Progenitor cell of endocrine pancreas (in vitro differentiated cells): ENCODE results near the gene GRIN3A. TPM values are rescaled to one million over a fixed set of nuclear protein-coding genes. Genes with fewer than 3 reads are reported as not detected.

Experiments used
- DNase-seq: peaks from one replicate; pipeline ENCODE4 v3.0.0; 2021; ENCODE audit warnings: low spot score; ENCODE audit not compliant: unreplicated experiment
- H3K27ac Mint-ChIP-seq: 2 replicates; pipeline ENCODE4 v1.8.0; 2021; ENCODE audit warnings: mild to moderate bottlenecking, moderate library complexity, mixed read lengths
- H3K27me3 Mint-ChIP-seq: 2 replicates; pipeline ENCODE4 v1.8.0; 2021; ENCODE audit warnings: mixed read lengths
- H3K36me3 Mint-ChIP-seq: 2 replicates; pipeline ENCODE4 v1.8.0; 2022; ENCODE audit warnings: mixed read lengths; ENCODE audit not compliant: insufficient read depth
- H3K4me1 Mint-ChIP-seq: 2 replicates; pipeline ENCODE4 v1.8.0; 2021; ENCODE audit warnings: low read depth, mixed read lengths
- H3K4me3 Mint-ChIP-seq: 2 replicates; pipeline ENCODE4 v1.8.0; 2021; ENCODE audit warnings: low read depth, mild to moderate bottlenecking, moderate library complexity, mixed read lengths
- H3K9me3 Mint-ChIP-seq: 2 replicates; pipeline ENCODE4 v1.8.0; 2021; ENCODE audit warnings: low read depth, mixed read lengths
- CTCF ChIP-seq: fragments of 200-600 bp; sonication (generic); IDR thresholded peaks from one replicate; pipeline ENCODE4 v1.5.0; 2021; ENCODE audit warnings: antibody characterized with exemption, mild to moderate bottlenecking; ENCODE audit not compliant: unreplicated experiment
- total RNA-seq: library from RNA; stranded (reverse); gene quantifications from 2 replicates; pipeline ENCODE4 v1.2.1, GENCODE V29; 2021

Gene GRIN3A
- total RNA-seq, 1 donor from 2014 or later = 0.48 TPM

- Mint-ChIP-seq H3K9me3 (no peaks in the 10 kb centered on the region), H3K36me3 (peaks cover 6% of the 10 kb centered on the region), H3K27ac (peak within 1 kb of the TSS; percentile 98), H3K27me3 (no peaks in the 10 kb centered on the region), H3K4me1 (peaks cover 10% of the 10 kb centered on the region), H3K4me3 (peak within 1 kb of the TSS; percentile 96)
- no peak for TF ChIP-seq CTCF
- peak; percentile 96 for DNase-seq
Observed at GRCh38 chr9:101533334-101534204, 204.9 kb downstream of the GRIN3A start, which contains the start of gene RNF20. RNF20 (plus strand) TSS chr9:101533853; CDS start chr9:101535424, 1,571 bp downstream.

GRCh38 chr9:101530076-101530711 is 208.3 kb downstream of the GRIN3A start:
- H3K9me3 Mint-ChIP-seq = no peaks in the 10 kb centered on the region

GRCh38 chr9:101528015-101528414 is 210.4 kb downstream of the GRIN3A start:
- no peak for TF ChIP-seq CTCF
- Mint-ChIP-seq H3K4me3 (no peak overlapping the region), H3K9me3 (no peaks in the 10 kb centered on the region), H3K27me3 (peaks cover 4% of the 10 kb centered on the region), H3K4me1 (peaks cover 2% of the 10 kb centered on the region), H3K27ac (no peak overlapping the region), H3K36me3 (no peaks in the 10 kb centered on the region)
- DNase-seq = no peak

More at GRCh38 chr9:101530076-101530711, 208.3 kb downstream of the GRIN3A start:
- peaks cover 6% of the 10 kb centered on the region for H3K4me1 Mint-ChIP-seq
- DNase-seq = peak; percentile 50
- peak; percentile 88 for TF ChIP-seq CTCF
- H3K36me3 Mint-ChIP-seq = no peaks in the 10 kb centered on the region
- H3K4me3 Mint-ChIP-seq = no peak overlapping the region
- H3K27me3 Mint-ChIP-seq = no peaks in the 10 kb centered on the region
- no peak overlapping the region for H3K27ac Mint-ChIP-seq

GRCh38 chr9:101527066-101527465 is 211.4 kb downstream of the GRIN3A start:
- Mint-ChIP-seq H3K4me3 (no peak overlapping the region), H3K4me1 (no peaks in the 10 kb centered on the region)

More at GRCh38 chr9:101527066-101527465, 211.4 kb downstream of the GRIN3A start:
- H3K9me3 Mint-ChIP-seq = no peaks in the 10 kb centered on the region
- no peaks in the 10 kb centered on the region for H3K36me3 Mint-ChIP-seq
- H3K27me3 Mint-ChIP-seq = peaks cover 4% of the 10 kb centered on the region
- H3K27ac Mint-ChIP-seq = no peak overlapping the region
- DNase-seq = no peak
- no peak for TF ChIP-seq CTCF
